Fibroblast of mammary gland (primary cell): ENCODE results near the gene OPA3.

Source experiments
- DNase-seq: peaks from one replicate; pipeline ENCODE4 v3.0.0-alpha.2; 2010; ENCODE audit warnings: low read depth
- H3K4me3 ChIP-seq: 2 replicates; pipeline ENCODE4 v1.5.1; 2011; ENCODE audit warnings: low read depth, mild to moderate bottlenecking, low read length, moderate library complexity; ENCODE audit not compliant: control insufficient read depth
- TF ChIP-seq, protein P1 (sequence below): conservative IDR thresholded peaks from 2 replicates; pipeline ENCODE4 v1.5.1; 2011; ENCODE audit warnings: low read depth, low read length, inconsistent platforms; ENCODE audit not compliant: control insufficient read depth, insufficient read depth

Gene OPA3

DNA sequence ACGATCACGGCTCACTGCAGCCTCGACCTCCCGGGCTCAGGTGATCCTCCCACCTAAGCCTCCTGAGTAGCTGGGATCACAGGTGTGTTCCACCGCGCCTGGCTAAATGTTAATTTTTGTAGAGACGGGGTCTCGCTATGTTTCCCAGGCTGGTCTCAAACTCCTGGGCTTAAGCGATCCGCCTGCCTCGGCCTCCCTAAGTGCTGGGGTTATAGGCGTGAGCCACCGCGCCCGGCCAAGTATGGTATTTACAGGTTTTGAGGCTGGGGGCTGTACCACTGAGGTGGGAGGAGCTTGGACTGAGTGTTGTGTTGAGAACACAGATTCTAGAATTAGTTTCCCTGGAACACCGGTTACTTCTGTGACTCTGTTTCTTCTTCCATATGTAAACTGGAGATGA is 86.8 kb downstream of the OPA3 start:
- no peak overlapping the region for H3K4me3 ChIP-seq
- no peak for DNase-seq
- TF ChIP-seq, protein P1, sequence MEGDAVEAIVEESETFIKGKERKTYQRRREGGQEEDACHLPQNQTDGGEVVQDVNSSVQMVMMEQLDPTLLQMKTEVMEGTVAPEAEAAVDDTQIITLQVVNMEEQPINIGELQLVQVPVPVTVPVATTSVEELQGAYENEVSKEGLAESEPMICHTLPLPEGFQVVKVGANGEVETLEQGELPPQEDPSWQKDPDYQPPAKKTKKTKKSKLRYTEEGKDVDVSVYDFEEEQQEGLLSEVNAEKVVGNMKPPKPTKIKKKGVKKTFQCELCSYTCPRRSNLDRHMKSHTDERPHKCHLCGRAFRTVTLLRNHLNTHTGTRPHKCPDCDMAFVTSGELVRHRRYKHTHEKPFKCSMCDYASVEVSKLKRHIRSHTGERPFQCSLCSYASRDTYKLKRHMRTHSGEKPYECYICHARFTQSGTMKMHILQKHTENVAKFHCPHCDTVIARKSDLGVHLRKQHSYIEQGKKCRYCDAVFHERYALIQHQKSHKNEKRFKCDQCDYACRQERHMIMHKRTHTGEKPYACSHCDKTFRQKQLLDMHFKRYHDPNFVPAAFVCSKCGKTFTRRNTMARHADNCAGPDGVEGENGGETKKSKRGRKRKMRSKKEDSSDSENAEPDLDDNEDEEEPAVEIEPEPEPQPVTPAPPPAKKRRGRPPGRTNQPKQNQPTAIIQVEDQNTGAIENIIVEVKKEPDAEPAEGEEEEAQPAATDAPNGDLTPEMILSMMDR, result no peak

DNA sequence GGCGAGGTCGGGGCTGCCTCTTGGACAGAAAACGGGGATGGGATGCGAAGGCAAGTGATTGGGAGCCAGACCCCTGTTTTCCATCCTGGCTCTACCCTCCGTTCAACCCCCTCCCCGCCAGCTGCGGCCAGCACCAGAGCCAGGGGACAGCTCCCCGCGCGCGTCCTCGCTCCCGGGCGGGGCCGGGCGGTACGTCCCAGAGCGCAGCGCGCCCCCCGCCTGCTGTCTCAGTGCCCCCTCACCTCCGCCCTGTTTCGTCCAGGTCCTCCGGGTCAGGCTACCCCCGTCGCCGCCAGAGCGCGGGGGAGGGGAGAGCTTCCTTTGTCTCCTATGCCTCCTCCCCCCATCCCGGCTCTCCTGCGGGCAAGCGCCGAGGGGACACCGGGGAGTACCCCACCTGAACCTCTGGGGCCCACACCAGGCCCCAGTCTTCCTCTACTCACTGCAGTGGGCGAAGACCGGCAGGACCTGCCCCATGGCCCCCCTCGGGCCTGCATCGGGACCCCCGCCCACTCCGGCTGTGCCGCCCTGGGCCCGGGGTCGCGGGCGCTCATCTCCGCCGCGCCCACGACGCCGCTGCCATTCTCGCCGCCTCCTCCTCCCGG is 88.2 kb downstream of the OPA3 start:
- TF ChIP-seq, protein P1, result no peak
- DNase-seq, result no peak
- peak overlapping the region; percentile 62 for H3K4me3 ChIP-seq

DNA sequence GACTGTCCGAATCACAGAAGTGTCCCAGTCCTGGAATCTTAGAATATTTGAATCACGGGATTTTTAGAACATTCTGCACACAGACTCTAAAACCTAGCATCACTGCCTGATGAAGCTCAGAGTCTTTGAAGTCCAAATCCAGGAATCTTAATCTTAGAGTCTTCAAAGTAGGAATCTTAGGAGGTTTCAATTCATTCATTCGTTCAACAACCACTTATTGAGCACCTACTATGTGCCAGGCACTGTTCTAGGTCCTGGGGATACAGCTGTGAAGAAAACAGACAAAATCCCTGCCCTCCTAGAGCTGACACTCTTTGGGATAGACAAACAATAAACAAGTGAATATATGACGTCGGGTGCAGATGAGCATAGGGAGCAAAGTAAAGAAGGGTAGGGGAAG is 89.4 kb downstream of the OPA3 start:
- no peak overlapping the region for H3K4me3 ChIP-seq
- TF ChIP-seq, protein P1, result no peak
- DNase-seq, result no peak

DNA sequence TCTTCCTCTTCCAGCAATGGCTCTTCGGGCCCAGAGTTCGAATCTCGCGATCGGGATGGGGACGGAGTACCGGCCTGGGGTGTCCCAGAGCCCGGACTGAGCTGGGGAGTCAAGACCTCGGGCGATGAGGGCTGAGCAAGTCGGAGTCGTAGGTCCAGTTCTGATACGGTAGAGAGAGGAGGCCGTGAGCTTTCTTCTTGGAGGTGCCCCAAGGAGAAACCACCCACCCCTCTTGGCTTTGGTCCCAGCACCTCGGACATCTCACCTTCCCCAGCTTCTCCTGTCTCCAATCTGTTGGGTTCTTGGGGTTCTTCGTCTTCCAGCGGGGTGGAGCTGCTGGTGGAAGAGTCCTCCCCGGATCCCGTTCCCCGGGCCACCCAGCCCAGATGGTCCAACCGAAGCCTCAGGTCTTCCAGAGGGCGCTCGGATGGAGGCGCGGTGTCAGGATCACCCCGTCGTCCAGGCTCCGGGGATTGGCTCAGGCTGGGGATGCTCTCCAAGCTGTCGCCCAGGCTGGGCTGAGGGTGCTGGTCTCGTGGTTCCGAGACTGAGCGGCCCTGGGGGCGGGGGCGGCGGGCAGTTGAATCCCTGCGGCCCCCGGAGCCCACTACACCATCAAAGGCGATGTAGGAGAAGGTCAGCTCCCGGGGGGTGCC is 90.2 kb downstream of the OPA3 start:
- DNase-seq, result no peak
- no peak overlapping the region for H3K4me3 ChIP-seq
- TF ChIP-seq, protein P1, result no peak

DNA sequence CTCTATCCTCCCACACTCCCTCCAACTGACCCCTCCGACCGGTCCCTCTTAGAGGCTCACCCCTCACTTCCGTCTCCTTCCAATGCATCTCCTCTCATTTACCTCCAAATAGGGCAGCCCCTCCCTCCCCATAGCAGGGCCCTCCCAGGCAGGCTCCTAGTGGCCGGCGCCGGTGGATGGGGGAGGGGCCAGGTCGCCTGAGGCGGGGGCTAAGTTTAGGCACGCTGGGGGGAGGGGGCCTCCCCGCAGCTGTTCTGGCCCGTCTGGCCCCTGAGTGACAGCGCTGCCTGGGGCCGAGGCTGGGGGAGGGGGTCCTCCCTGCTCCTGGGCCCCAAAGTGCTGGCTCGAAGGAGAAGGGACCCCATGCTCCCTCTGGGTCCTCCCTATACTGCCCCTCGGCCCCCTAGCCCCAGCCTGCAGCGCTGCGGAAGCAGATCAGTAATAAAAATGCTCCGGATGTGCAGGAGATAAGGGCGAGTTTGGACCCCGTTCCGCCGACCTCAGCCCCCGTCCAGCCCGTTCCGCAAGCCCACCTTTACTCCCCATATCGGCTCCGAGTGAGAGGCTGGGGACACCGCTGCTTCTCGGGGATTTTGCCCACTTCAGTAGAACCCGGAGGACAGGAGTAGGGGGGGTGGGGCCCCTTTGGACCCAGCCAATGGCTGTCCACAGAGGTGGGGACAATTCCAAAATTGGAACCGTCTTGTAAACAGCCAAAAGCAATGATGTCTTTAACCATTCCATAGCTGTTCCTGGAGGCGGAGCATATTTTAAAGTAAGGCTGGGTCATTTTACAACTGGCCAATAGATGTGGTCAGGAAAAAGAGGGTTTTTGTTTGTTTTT is 91.8 kb downstream of the OPA3 start:
- H3K4me3 ChIP-seq, result peak overlapping the region; percentile 59
- TF ChIP-seq, protein P1, result no peak
- DNase-seq, result peak; percentile 67

DNA sequence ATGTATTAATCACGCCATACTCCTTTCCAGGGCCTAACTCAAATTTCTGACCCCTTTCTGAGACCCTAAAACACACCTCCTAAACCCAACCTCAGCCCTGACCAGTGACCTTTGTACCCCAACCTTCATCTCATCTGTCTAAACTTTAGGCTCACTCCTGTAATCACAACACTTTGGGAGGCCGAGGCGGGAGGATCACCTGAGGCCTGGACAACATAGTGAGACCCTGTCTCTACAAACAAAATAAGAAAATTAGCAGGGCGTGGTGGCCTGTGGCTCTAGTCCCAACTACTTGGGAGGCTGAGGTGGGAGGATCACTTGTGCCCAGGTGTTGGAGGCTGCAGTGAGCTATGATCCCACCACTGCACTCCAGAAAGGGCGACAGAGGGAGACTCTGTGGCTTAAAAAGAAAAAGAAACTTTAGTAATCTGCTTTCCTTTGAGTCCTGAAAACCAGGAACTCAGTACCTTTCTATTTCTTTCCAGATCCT is 92.4 kb downstream of the OPA3 start:
- TF ChIP-seq, protein P1, result no peak
- peak overlapping the region; percentile 59 for H3K4me3 ChIP-seq
- no peak for DNase-seq
